GM18498 (cell line): Measurements from ENCODE around the gene MRTFA.
"Not testable (repeated sequence)": the region's sequence is repeated elsewhere in the genome, so short reads cannot be mapped to it uniquely, and the experiment has no call there.

Experiments
- ATAC-seq: cut with Tn5 transposase; IDR thresholded peaks from one replicate; pipeline ENCODE4 v1.9.1; 2021; ENCODE audit warnings: mild to moderate bottlenecking, moderate library complexity; ENCODE audit not compliant: unreplicated experiment

The MRTFA gene

DNA sequence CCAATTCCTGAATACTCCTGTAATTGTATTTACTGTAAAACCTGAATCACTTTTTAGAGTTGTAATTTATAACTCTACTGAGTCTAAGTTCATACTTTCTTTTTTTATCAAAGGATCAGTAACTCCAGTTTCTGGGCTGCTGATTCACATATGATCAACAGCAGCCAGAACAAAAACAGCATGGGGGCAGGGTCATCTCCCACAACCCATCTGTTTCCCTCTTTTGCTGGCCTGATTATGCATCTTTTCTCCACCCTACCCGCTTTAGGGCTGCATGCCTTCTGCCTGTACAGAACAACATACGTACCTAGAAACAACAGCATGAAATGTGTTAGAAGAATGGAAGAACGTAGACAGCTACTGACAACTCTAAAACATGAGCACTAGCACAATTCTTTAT, 76.0 kb downstream of the MRTFA start:
- no peak for ATAC-seq

GRCh38 chr22:40557972-40558371, 78.5 kb downstream of the MRTFA start:
- ATAC-seq: no peak

DNA sequence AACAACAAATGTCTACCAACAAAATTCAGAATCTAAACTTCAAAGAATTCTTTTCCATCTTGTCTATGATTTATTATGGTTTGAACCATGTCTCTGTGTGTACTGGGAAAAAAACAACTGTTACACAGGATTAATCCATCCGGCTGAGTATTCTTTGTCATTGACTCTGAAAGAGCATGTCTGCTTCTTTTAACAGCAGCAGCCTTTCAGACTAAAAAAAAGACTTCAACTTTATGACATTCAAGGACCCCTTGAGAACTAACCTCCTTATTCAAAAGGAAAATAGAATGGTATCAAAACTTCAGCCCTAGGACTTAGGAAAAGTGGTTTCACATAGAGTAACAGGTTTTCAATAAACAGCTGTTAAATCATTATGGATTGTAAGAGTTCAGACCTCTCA, 79.9 kb downstream of the MRTFA start:
- ATAC-seq: no peak

- ATAC-seq: not testable (repeated sequence)
These were observed 82.5 kb downstream of the MRTFA start for GRCh38 chr22:40554023-40554422.

DNA sequence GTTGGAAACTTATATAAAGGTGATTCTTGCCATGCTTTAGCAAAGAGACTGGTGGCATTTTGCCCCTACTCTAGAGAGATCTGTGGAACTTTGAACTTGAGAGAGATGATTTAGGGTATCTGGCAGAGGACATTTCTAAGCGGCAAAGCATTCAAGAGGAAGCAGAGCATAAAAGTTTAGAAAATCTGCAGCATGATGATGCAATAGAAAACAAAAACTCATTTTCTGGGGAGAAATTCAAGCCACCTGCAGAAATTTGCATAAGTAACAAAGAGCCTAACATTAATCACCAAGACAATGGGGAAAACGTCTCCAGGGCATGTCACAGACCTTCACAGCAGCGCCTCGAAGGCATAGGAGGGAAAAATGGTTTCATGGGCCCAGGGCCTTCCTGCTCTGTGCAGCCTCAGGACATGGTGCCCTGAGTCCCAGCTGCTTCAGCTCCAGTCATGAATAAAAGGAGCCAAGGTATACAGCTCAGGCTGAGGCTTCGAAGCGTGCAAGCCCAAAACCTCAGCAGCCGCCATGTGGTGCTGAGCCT, 83.4 kb downstream of the MRTFA start:
- ATAC-seq: no peak

DNA sequence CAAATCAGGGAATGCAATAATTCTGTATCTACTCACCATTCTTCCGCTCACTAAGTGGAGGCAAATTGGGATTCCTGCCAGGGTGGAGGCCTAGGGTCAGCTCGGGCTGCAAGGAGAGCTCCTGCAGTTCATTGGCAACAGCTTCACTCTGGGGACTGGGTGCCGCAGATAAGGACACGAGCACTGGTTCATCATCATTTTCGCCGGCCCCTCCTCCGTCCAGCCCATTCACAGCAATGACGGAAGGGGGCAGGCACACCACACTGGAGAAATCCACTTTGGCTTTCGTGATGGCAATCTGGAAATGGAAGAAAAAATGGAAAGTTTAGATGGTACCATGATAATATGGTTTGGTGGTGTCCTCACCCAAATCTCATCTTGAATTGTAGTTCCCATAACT, 84.4 kb downstream of the MRTFA start:
- ATAC-seq: no peak

DNA sequence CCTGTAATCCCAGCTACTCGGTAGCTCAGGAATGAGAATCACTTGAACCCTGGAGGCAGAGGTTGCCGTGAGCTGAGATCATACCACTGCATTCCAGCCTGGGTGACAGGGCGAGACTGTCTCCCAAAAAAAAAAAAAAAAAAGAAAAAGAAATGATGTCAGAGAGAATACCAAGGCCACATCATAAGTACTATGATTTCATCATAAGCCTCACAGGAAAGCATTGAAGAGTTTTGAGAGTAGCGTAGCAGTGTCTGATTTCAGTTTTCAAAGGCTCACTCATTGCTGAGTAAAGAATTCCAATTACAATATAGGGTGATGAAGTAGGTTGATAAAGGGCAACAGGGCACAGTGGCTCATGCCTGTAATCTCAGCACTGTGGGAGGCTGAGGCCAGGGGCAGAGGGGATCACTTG, 88.8 kb downstream of the MRTFA start:
- ATAC-seq: no peak

- ATAC-seq: no peak
These were observed 91.8 kb downstream of the MRTFA start for GRCh38 chr22:40544758-40545157.

GRCh38 chr22:40542821-40543540, 93.5 kb downstream of the MRTFA start:
- ATAC-seq: no peak

DNA sequence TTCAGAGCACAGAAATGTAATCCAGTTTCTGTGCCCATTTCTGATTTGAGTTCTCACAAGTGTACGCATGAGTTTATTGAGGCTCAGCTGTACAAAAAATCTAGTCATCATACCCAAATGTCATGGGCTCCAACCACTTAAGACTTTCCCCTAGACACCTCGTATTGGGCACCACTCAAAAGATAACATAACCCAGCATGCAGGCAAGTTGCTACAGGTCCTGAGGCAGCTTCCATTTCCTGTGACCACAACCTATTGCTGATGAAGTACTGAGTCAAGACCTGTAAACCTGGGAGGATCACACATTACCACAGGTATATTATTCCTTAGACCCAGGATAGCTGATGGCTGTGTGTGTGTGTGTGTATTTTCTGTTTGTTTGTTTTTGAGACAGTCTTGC, 95.2 kb downstream of the MRTFA start:
- no peak for ATAC-seq

DNA sequence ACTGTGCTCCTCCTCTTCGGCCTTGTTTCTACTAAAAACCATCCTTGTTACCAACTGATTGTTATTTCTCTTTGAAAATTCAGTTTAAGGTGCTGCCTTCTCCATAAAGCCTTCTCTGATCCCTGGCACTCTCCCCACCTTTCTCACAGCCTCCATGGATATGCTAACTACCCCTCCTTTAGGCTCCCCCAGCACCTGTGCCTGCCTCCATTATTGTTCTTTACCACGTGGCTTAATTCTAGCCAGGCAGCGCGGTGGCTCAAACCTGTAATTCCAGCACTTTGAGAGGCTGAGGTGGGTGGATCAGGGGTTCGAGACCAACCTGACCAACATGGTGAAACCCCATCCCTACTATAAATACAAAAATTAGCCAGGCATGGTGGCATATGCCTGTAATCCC, 96.3 kb downstream of the MRTFA start:
- ATAC-seq: no peak

- not testable (repeated sequence) for ATAC-seq
These were observed 100.4 kb downstream of the MRTFA start for GRCh38 chr22:40536149-40536548.

DNA sequence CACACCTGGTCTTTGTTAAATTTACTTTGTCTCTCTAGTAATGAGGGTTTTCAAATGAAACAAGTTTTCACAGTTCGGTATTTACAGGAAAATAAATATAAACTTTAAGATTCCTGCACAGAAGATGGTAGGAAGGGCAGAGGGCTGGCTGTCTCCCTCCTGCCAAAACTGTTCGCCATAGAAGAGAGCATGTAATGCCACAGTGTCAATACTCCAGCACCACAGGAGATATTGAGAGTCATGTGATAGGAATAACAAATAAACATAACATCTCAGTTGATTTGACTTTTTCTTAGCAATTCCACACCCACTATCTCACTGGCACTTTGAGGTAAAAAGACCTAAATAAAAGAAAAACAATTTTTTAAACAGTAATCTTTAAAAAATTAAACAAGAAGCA, 100.9 kb downstream of the MRTFA start:
- ATAC-seq: no peak

DNA sequence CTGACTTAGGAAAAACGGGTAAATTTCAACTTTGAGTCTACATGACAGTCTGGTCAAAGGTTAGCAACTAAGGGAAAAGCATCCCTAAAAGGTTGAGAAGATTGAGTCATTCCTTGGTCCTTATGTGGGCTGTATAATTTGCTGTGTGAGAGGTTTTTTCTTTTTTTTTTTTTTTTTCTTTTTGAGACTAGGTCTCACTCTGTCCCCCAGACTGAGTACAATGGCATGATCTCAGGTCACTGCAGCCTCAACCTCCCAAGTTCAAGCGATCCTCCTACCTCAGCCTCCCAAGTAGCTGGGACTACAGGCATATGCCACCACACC, 101.4 kb downstream of the MRTFA start:
- ATAC-seq: no peak

DNA sequence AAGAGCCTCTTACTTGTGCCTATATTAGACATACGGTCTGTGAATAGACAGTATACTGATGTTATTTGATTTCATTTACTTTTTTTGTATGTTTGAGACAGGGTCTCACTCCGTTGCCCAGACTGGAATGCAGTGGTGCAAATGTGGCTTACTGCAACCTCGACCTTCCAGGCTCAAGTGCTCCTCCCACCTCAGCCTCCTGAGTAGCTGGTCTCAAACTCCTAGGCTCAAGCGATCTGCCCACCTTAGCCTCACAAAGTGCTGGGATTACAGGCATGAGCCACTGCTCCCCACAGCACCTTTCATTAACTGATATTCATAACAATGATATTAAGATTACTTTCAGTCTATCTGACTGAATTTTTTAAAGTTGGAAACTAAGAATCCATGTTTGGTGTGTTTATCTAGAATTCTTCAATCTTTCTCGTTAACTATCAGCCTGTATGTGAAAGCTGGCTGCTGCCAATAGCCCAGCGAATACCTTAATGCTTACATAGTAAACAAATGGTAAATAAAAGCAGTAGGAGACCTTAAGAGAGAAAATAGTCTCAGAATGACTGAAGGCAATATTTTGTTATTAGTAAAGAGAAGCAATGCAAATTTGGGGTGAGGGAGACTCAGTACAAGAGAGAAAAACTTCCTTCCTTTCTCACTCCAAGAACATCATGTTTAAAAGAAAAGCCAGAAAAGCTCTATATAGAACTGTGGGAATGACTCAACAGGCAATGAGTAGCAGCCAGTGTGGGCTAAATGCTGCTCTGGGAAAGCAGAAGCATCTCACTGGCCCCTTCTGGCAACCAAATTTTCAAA, 101.9 kb downstream of the MRTFA start:
- ATAC-seq: no peak

DNA sequence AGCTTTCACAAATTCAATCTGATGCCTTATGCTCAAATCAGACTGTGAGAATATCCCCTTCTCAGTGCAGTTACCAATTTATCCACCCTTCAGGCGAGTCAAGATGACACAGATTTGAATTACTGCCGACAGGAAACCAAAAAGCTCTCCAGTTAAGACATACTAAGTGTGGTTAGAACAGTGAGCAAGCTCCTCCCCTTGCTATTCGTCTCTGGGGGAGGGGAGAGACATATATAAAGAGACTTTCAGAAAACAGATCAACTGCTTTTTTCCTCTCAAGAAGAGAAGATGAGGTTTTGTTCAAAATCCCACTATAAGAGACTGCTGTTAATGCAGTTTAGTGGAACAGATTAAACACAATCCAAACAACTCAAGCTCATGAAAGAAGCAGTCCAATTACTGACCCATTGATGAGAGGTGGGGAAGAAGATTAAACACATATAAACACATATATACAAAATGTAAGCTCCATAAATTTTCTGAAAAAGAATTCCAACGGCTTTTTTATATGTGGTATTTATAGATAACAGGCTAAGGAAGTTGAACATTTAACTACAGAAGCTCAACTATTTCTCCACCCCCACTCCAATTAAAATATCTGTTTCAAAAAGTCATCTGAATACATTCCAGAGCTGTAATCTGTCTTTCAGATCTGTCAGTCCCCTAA, 102.7 kb downstream of the MRTFA start:
- ATAC-seq: no peak

- ATAC-seq: no peak
These were observed 104.3 kb downstream of the MRTFA start for GRCh38 chr22:40531951-40532900.

DNA sequence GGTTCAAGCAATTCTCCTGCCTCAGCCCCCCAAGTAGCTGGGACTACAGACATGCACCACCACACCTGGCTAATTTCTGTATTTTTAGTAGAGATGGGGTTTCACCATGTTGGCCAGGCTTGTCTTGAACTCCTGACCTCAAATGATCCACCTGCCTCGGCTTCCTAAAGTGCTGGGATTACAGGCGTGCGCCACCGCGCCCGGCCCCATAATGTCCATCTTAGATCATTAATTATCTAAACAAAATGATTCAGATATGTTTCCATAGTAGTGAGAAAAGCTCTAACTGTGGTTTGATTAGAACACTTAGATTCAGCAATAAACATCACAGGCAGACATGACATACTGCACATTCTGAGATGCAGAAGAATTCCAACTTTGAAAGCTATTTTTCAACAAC, 106.1 kb downstream of the MRTFA start:
- ATAC-seq: not testable (repeated sequence)

DNA sequence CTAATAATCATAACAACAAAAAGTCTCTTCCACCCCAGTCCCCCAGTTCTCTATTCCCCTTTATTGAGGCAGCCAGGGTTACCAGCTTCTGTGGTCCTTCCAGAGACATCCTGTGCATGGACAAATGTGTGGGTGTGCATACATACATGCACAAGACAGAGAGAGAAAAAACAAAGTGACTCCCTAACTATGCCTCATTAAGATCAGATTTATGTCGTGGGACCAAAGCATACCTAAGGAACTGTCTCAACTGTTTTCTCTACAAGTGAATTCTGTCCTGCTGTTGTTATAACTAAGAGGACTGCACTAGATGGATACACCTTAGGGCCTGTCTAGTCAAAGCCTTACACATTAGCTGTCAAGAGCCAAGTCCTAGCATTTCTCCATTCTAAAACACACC, 106.7 kb downstream of the MRTFA start:
- ATAC-seq: no peak

GRCh38 chr22:40526960-40527359, 109.6 kb downstream of the MRTFA start:
- ATAC-seq: no peak
